Neuronal stem cell (in vitro differentiated cells): ENCODE data around the gene PARP1.
A peak's percentile ranks its signal among the peaks of the same experiment; 100 is the strongest.

Source experiments
- DNase-seq: peaks from one replicate; pipeline ENCODE4 v3.0.0-alpha.2; 2013; ENCODE audit warnings: low spot score
- H2AFZ ChIP-seq: one replicate; pipeline ENCODE4 v1.6.1; 2013; ENCODE audit warnings: mild to moderate bottlenecking, low read length, inconsistent platforms
- H2AK5ac ChIP-seq: 2 replicates; pipeline ENCODE4 v1.6.1; 2013; ENCODE audit warnings: low read depth, mild to moderate bottlenecking, inconsistent platforms, low read length, moderate library complexity, mixed read lengths
- H2BK120ac ChIP-seq: 2 replicates; pipeline ENCODE4 v1.6.1; 2013; ENCODE audit warnings: low read depth, mild to moderate bottlenecking, inconsistent platforms, low read length, moderate library complexity, mixed read lengths
- H2BK12ac ChIP-seq: one replicate; pipeline ENCODE4 v1.6.1; 2013; ENCODE audit warnings: low read length, inconsistent platforms
- H2BK15ac ChIP-seq: 2 replicates; pipeline ENCODE4 v1.6.1; 2013; ENCODE audit warnings: mild to moderate bottlenecking, low read length, inconsistent platforms, mixed read lengths
- H2BK5ac ChIP-seq: one replicate; pipeline ENCODE4 v1.6.1; 2013; ENCODE audit warnings: inconsistent platforms, mild to moderate bottlenecking, low read length, moderate library complexity
- H3K14ac ChIP-seq: one replicate; pipeline ENCODE4 v1.6.1; 2013; ENCODE audit warnings: low read length, inconsistent platforms
- H3K18ac ChIP-seq: 2 replicates; pipeline ENCODE4 v1.6.1; 2013; ENCODE audit warnings: low read length, inconsistent platforms
- H3K23ac ChIP-seq: 2 replicates; pipeline ENCODE4 v1.6.1; 2013; ENCODE audit warnings: low read depth, mild to moderate bottlenecking, mixed read lengths, low read length, inconsistent platforms; ENCODE audit not compliant: poor library complexity
- H3K27ac ChIP-seq: replicated peaks from 3 replicates; pipeline ENCODE4 v1.5.1; 2013; ENCODE audit warnings: low read length, inconsistent platforms
- H3K27me3 ChIP-seq, 3 experiments: 2 replicates each; pipeline ENCODE4 v1.6.1; 2013; ENCODE audit warnings: low read length in 3 of 3, mild to moderate bottlenecking in 2 of 3, inconsistent platforms in 1 of 3, low read depth in 1 of 3, mixed read lengths in 1 of 3, moderate library complexity in 1 of 3; ENCODE audit not compliant: control insufficient read depth in 3 of 3, insufficient read depth in 3 of 3
- H3K36me3 ChIP-seq, 2 donors: replicated peaks in 1 of 2; 2 replicates each; pipeline ENCODE4 v1.6.1; 2013; ENCODE audit warnings: low read length in 2 of 2; ENCODE audit not compliant: control insufficient read depth in 2 of 2, insufficient read depth in 2 of 2
- H3K4ac ChIP-seq: 2 replicates; pipeline ENCODE4 v1.6.1; 2013; ENCODE audit warnings: inconsistent platforms, mild to moderate bottlenecking, low read length, moderate library complexity
- H3K4me1 ChIP-seq, 2 donors: 1 replicate in 1 of 2; 2 replicates in 1 of 2; pipeline ENCODE4 v1.6.1; 2013; ENCODE audit warnings: low read length in 2 of 2, low read depth in 1 of 2; ENCODE audit not compliant: control insufficient read depth in 2 of 2, insufficient read depth in 1 of 2
- H3K4me2 ChIP-seq: one replicate; pipeline ENCODE4 v1.6.1; 2013; ENCODE audit warnings: mild to moderate bottlenecking, low read length, inconsistent platforms; ENCODE audit not compliant: insufficient read depth, poor library complexity, severe bottlenecking
- H3K4me3 ChIP-seq, 2 donors: 2 replicates each; pipeline ENCODE4 v1.5.1; 2013; ENCODE audit warnings: low read length in 2 of 2, mild to moderate bottlenecking in 2 of 2, inconsistent platforms in 1 of 2, moderate library complexity in 1 of 2
- H3K79me1 ChIP-seq: one replicate; pipeline ENCODE4 v1.6.1; 2013; ENCODE audit warnings: low read depth, mild to moderate bottlenecking, inconsistent platforms, low read length, moderate library complexity
- H3K9ac ChIP-seq: one replicate; pipeline ENCODE4 v1.6.1; 2013; ENCODE audit warnings: mild to moderate bottlenecking, low read depth, low read length, inconsistent platforms; ENCODE audit not compliant: poor library complexity
- H3K9me3 ChIP-seq, 2 donors: replicated peaks in 1 of 2; 2 replicates each; pipeline versions ENCODE3 to v1.6.1; 2013; ENCODE audit warnings: low read length in 2 of 2, mild to moderate bottlenecking in 2 of 2, inconsistent platforms in 1 of 2, low read depth in 1 of 2, mixed read lengths in 1 of 2, moderate library complexity in 1 of 2; ENCODE audit not compliant: control insufficient read depth in 2 of 2, insufficient read depth in 1 of 2
- H4K8ac ChIP-seq: one replicate; pipeline ENCODE4 v1.6.1; 2013; ENCODE audit warnings: low read depth, mild to moderate bottlenecking, inconsistent platforms, low read length, moderate library complexity
- H4K91ac ChIP-seq: one replicate; pipeline ENCODE4 v1.6.1; 2013; ENCODE audit warnings: low read length, low read depth, mild to moderate bottlenecking, inconsistent platforms; ENCODE audit not compliant: poor library complexity
- WGBS, 2 donors: extraction: QIAGEN DNeasy Blood & Tissue Kit; methylation state at CpG; one replicate each; pipeline ENCODE4 v1.1.7; 2013; ENCODE audit warnings: missing lambda C conversion rate in 2 of 2, mixed read lengths in 1 of 2; ENCODE audit not compliant: insufficient read length in 2 of 2, insufficient replicate concordance in 1 of 2; ENCODE audit errors: extremely low coverage in 2 of 2; 5-methylcytosine and 5-hydroxymethylcytosine counted together

Gene PARP1

GRCh38 chr1:226446094-226446493, 38.2 kb upstream of the PARP1 start:
- Histone ChIP-seq H3K23ac (no peak overlapping the region), H4K8ac (no peak overlapping the region), H3K27me3 (peaks cover 0 to 6% (median 3%) of the 10 kb centered on the region in 3 experiments), H2BK120ac (no peak overlapping the region), H3K9ac (no peak overlapping the region), H2BK12ac (no peak overlapping the region), H2BK15ac (no peak overlapping the region), H3K14ac (peak overlapping the region; percentile 14), H2AFZ (no peak overlapping the region), H3K36me3 (no peaks in the 10 kb centered on the region), H3K4me1 (peaks cover 0 to 2% of the 10 kb centered on the region in 2 donors), H3K18ac (no peak overlapping the region), H4K91ac (no peak overlapping the region), H3K4me2 (no peak overlapping the region), H3K4me3 (no peak overlapping the region), H3K9me3 (peaks cover 0 to 2% of the 10 kb centered on the region in 2 donors), H3K27ac (no peak overlapping the region), H2BK5ac (no peak overlapping the region), H3K79me1 (no peaks in the 10 kb centered on the region), H3K4ac (no peak overlapping the region), H2AK5ac (no peak overlapping the region)
- no CpG with 5 or more reads among the region's 2 CpGs for WGBS, 2 donors
- DNase-seq = no peak

GRCh38 chr1:226444901-226445300, 37.0 kb upstream of the PARP1 start:
- no peak overlapping the region for H3K18ac ChIP-seq
- H4K91ac ChIP-seq = no peak overlapping the region
- H3K27ac ChIP-seq = no peak overlapping the region
- H3K9me3 ChIP-seq = peaks cover 0 to 2% of the 10 kb centered on the region in 2 donors
- DNase-seq = no peak
- H3K23ac ChIP-seq = no peak overlapping the region
- H2BK5ac ChIP-seq = no peak overlapping the region
- H3K4ac ChIP-seq = no peak overlapping the region
- H2BK12ac ChIP-seq = no peak overlapping the region
- H3K27me3 ChIP-seq = peaks cover 0 to 6% (median 3%) of the 10 kb centered on the region in 3 experiments
- no peak overlapping the region for H2AFZ ChIP-seq
- H3K14ac ChIP-seq = no peak overlapping the region
- no peak overlapping the region for H2BK15ac ChIP-seq
- H4K8ac ChIP-seq = no peak overlapping the region
- H2BK120ac ChIP-seq = no peak overlapping the region
- no peaks in the 10 kb centered on the region for H3K79me1 ChIP-seq
- no peak overlapping the region for H3K9ac ChIP-seq
- H3K4me1 ChIP-seq = peaks cover 0 to 2% of the 10 kb centered on the region in 2 donors
- no CpG with 5 or more reads among the region's 2 CpGs for WGBS, 2 donors
- H2AK5ac ChIP-seq = no peak overlapping the region
- H3K4me3 ChIP-seq = no peak overlapping the region
- H3K36me3 ChIP-seq = no peaks in the 10 kb centered on the region
- no peak overlapping the region for H3K4me2 ChIP-seq

GRCh38 chr1:226443439-226443838, 35.5 kb upstream of the PARP1 start:
- Histone ChIP-seq H3K9ac (no peak overlapping the region), H3K4me3 (no peak overlapping the region), H3K79me1 (no peaks in the 10 kb centered on the region), H3K36me3 (no peaks in the 10 kb centered on the region), H3K27ac (no peak overlapping the region), H2AK5ac (no peak overlapping the region), H3K4me2 (no peak overlapping the region), H2BK12ac (no peak overlapping the region), H2AFZ (no peak overlapping the region), H2BK120ac (no peak overlapping the region), H3K18ac (no peak overlapping the region), H4K91ac (no peak overlapping the region), H2BK15ac (no peak overlapping the region), H3K4ac (no peak overlapping the region), H4K8ac (no peak overlapping the region), H3K14ac (no peak overlapping the region), H3K23ac (no peak overlapping the region), H3K27me3 (peaks cover 0 to 6% (median 3%) of the 10 kb centered on the region in 3 experiments), H3K4me1 (peaks cover 0 to 2% of the 10 kb centered on the region in 2 donors), H2BK5ac (no peak overlapping the region), H3K9me3 (peaks cover 0 to 2% of the 10 kb centered on the region in 2 donors)
- WGBS, 2 donors = no CpG with 5 or more reads among the region's 3 CpGs
- no peak for DNase-seq

- Histone ChIP-seq H3K4me1 (peaks cover 0 to 2% of the 10 kb centered on the region in 2 donors), H3K4me2 (no peak overlapping the region), H3K23ac (no peak overlapping the region), H3K9ac (peak overlapping the region; percentile 18), H2BK5ac (no peak overlapping the region), H3K18ac (peak overlapping the region; percentile 84), H4K8ac (no peak overlapping the region), H3K9me3 (peaks cover 0 to 2% of the 10 kb centered on the region in 2 donors), H2BK12ac (no peak overlapping the region), H3K27me3 (peaks cover 0 to 6% (median 3%) of the 10 kb centered on the region in 3 experiments), H2AK5ac (no peak overlapping the region), H3K36me3 (no peaks in the 10 kb centered on the region), H3K79me1 (no peaks in the 10 kb centered on the region), H2BK15ac (no peak overlapping the region), H2AFZ (no peak overlapping the region), H4K91ac (no peak overlapping the region), H3K27ac (no peak overlapping the region), H3K4ac (peak overlapping the region; percentile 31), H3K14ac (no peak overlapping the region), H3K4me3 (no peak overlapping the region), H2BK120ac (no peak overlapping the region)
- DNase-seq = no peak
- WGBS, 2 donors = no CpG with 5 or more reads among the region's 6 CpGs
These were observed 35.1 kb upstream of the PARP1 start for GRCh38 chr1:226443033-226443432.
